HCT116 (cell line): ENCODE measurements around the gene FHIT.

Source experiments
- CTCF ChIP-seq, 3 experiments: fragments of 200-600 bp in 1 of 3; sonication (generic) in 1 of 3; IDR thresholded peaks in 2 of 3; conservative IDR thresholded peaks in 1 of 3; 2 replicates each; pipeline ENCODE4 v1.5.1; 2012 to 2017; ENCODE audit warnings: low read depth in 2 of 3, low read length in 2 of 3, antibody characterized with exemption in 1 of 3, borderline replicate concordance in 1 of 3, control low read depth in 1 of 3, mild to moderate bottlenecking in 1 of 3, mixed read lengths in 1 of 3, mixed run types in 1 of 3, moderate library complexity in 1 of 3; ENCODE audit not compliant: insufficient read depth in 1 of 3
- REST ChIP-seq: IDR thresholded peaks from 2 replicates; pipeline ENCODE4 v1.6.1; 2012; ENCODE audit warnings: low read depth

GRCh38 chr3:60009931-60010478 lies 1241.2 kb downstream of the FHIT start:
- no peak for TF ChIP-seq CTCF (IDR thresholded peaks at IDR 0.05 in 2 of 3, conservative IDR thresholded peaks at IDR 0.05 in 1 of 3; ENCODE audit: borderline replicate concordance in 1 of 3, insufficient read depth in 1 of 3, low read depth in 2 of 3, low read length in 2 of 3)
- TF ChIP-seq REST = no peak
